ENCODE measurements around the gene RET.

Gene RET

GRCh38 chr10:43105956-43106229 lies 29.0 kb downstream of the RET start:
- DNase-seq (ENCODE audit: low read depth in 3 of 3, low spot score in 1 of 3): no peak

- DNase-seq (ENCODE audit: low read depth in 3 of 3, low spot score in 1 of 3): no peak
Measured at GRCh38 chr10:43106256-43107091, 29.6 kb downstream of the RET start.

GRCh38 chr10:43108951-43109350 lies 32.1 kb downstream of the RET start:
- DNase-seq (ENCODE audit: low read depth in 3 of 3, low spot score in 1 of 3): no peak

GRCh38 chr10:43109671-43110249 lies 32.9 kb downstream of the RET start:
- DNase-seq (ENCODE audit: low read depth in 3 of 3, low spot score in 1 of 3): no peak

- DNase-seq (ENCODE audit: low read depth in 3 of 3, low spot score in 1 of 3): no peak
Measured at GRCh38 chr10:43110338-43111071, 33.6 kb downstream of the RET start.

GRCh38 chr10:43111101-43111500 lies 34.2 kb downstream of the RET start:
- DNase-seq (ENCODE audit: low read depth in 3 of 3, low spot score in 1 of 3): no peak

GRCh38 chr10:43111921-43112607 lies 35.2 kb downstream of the RET start:
- DNase-seq (ENCODE audit: low read depth in 3 of 3, low spot score in 1 of 3): no peak

- DNase-seq (ENCODE audit: low read depth in 3 of 3, low spot score in 1 of 3): no peak
Measured at GRCh38 chr10:43112608-43112961, 35.7 kb downstream of the RET start.

- DNase-seq (ENCODE audit: low read depth in 3 of 3, low spot score in 1 of 3): no peak
Measured at GRCh38 chr10:43113201-43114087, 36.6 kb downstream of the RET start.

- no peak for DNase-seq (ENCODE audit: low read depth in 3 of 3, low spot score in 1 of 3)
Measured at GRCh38 chr10:43114088-43114742, 37.3 kb downstream of the RET start.

GRCh38 chr10:43114743-43115611 lies 38.1 kb downstream of the RET start:
- no peak for DNase-seq (ENCODE audit: low read depth in 3 of 3, low spot score in 1 of 3)

GRCh38 chr10:43115881-43116595 lies 39.2 kb downstream of the RET start:
- DNase-seq (ENCODE audit: low read depth in 3 of 3, low spot score in 1 of 3): no peak

GRCh38 chr10:43116596-43116995 lies 39.7 kb downstream of the RET start:
- no peak for DNase-seq (ENCODE audit: low read depth in 3 of 3, low spot score in 1 of 3)

GRCh38 chr10:43117031-43117776 lies 40.3 kb downstream of the RET start:
- no peak for DNase-seq (ENCODE audit: low read depth in 3 of 3, low spot score in 1 of 3)

GRCh38 chr10:43117777-43118583 lies 41.1 kb downstream of the RET start:
- no peak for DNase-seq (ENCODE audit: low read depth in 3 of 3, low spot score in 1 of 3)

- DNase-seq (ENCODE audit: low read depth in 3 of 3, low spot score in 1 of 3): no peak
Measured at GRCh38 chr10:43118631-43119415, 42.0 kb downstream of the RET start.

All from stimulated activated CD4-positive, alpha-beta T cell treated with anti-CD3 and anti-CD28 coated beads, TNF-alpha, amount 100 ng/mL, for 1 hour (primary cell).